Measurements from ENCODE around the gene ATG2A.

The ATG2A gene

GRCh38 chr11:64883575-64883974 is 33.4 kb downstream of the ATG2A start:
- DNase-seq: no peak

GRCh38 chr11:64882243-64882642 is 34.8 kb downstream of the ATG2A start:
- no peak for DNase-seq

- DNase-seq: no peak
Measured at GRCh38 chr11:64881476-64881875, 35.5 kb downstream of the ATG2A start.

- no peak for DNase-seq
Measured at GRCh38 chr11:64880240-64881001, 36.6 kb downstream of the ATG2A start.

- no peak for DNase-seq
Measured at GRCh38 chr11:64879244-64879900, 37.6 kb downstream of the ATG2A start.

- DNase-seq: peak; percentile 100
Measured at GRCh38 chr11:64878494-64879243, 38.3 kb downstream of the ATG2A start, which contains the start of gene EHD1. Gene EHD1, minus strand, starts transcription at chr11:64878621. Its CDS starts 157 bp downstream, at chr11:64878464.

GRCh38 chr11:64878223-64878493 is 38.9 kb downstream of the ATG2A start:
- no peak for DNase-seq

GRCh38 chr11:64877390-64878222 is 39.4 kb downstream of the ATG2A start:
- DNase-seq: peak; percentile 78

GRCh38 chr11:64876835-64877341 is 40.1 kb downstream of the ATG2A start:
- no peak for DNase-seq

- peak; percentile 81 for DNase-seq
Measured at GRCh38 chr11:64876229-64876750, 40.7 kb downstream of the ATG2A start.

- DNase-seq: no peak
Measured at GRCh38 chr11:64875369-64876228, 41.4 kb downstream of the ATG2A start.

- DNase-seq: no peak
Measured at GRCh38 chr11:64874308-64875240, 42.4 kb downstream of the ATG2A start.

GRCh38 chr11:64872790-64873488 is 44.1 kb downstream of the ATG2A start:
- no peak for DNase-seq

- no peak for DNase-seq
Measured at GRCh38 chr11:64871492-64871891, 45.5 kb downstream of the ATG2A start.

GRCh38 chr11:64870893-64871466 is 46.0 kb downstream of the ATG2A start:
- no peak for DNase-seq

- no peak for DNase-seq
Measured at GRCh38 chr11:64870176-64870892, 46.7 kb downstream of the ATG2A start.

- DNase-seq: peak; percentile 77
Measured at GRCh38 chr11:64869571-64870175, 47.3 kb downstream of the ATG2A start.

Data from activated effector memory CD4-positive, alpha-beta T cell treated with anti-CD3 and anti-CD28 coated beads, Interleukin-2, amount 50 U/mL, for 16 hours (primary cell).